NCI-H1694 (cell line): ENCODE results near the gene IBA57.
"Not testable (repeated sequence)": the region's sequence is repeated elsewhere in the genome, so short reads cannot be mapped to it uniquely, and the experiment has no call there.

Experiments used
- DNase-seq: peaks from one replicate; lab custom pipeline; 2025; lab: John Stamatoyannopoulos, UW

IBA57 gene

GRCh38 chr1:228212966-228213844 is 47.6 kb downstream of the IBA57 start:
- peak; percentile 78 for DNase-seq

DNA sequence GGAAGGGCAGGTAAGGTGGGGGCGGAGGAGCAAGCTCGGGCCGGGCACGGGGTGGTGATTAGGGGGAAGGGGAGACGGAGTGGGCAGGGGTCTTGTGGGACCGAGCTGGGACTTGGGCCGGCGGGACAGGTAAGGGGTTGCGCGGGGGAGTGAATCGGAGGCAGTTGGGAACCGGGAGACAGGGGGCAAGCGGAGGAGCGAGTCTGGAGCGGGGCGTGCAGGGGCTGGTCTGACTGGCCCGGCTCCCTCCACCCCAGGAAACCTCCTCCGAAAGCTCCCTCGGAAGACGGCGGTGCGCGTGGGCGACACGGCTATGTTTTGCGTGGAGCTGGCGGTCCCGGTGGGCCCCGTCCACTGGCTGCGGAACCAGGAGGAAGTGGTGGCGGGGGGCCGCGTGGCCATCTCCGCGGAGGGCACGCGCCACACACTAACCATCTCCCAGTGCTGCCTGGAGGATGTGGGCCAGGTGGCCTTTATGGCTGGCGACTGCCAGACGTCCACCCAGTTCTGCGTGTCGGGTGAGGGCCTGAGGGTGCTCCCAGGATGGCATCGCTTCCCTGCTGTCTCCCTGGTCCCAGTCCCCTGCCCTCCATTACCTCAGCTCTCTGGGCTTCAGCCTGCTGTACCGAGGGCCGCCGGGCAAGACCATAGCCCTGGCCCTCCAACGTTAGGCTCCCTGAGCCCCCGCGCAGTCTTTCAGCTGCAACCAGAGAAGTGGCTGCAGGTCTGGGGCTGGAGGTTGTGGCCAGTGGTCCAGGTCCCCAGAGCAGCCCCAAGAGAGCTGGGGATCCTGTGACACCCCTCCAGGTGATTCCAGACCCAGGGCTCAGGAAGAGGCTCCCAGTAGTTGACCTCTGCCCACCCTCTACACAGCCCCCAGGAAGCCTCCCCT is 48.6 kb downstream of the IBA57 start:
- DNase-seq: no peak

GRCh38 chr1:228214921-228215662 is 49.5 kb downstream of the IBA57 start:
- DNase-seq: no peak

DNA sequence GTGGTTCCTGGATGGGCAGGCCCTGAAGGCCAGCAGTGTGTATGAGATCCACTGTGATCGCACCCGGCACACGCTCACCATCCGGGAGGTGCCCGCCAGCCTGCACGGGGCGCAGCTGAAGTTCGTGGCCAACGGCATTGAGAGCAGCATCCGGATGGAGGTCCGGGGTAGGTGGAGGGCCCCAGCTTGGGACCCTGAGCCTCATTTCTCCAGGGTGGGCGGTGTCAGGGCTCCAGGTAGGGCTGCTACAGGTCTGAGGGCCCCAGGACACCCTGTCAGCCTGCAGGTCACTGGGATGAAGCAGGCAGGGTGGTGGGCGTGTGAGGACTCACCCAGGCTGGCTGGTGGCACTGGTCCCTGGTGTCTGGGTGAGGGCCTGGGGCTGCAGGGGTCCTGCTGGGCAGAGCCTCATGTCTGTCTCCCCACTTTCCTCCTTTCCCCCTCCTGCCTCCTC is 50.1 kb downstream of the IBA57 start:
- no peak for DNase-seq

DNA sequence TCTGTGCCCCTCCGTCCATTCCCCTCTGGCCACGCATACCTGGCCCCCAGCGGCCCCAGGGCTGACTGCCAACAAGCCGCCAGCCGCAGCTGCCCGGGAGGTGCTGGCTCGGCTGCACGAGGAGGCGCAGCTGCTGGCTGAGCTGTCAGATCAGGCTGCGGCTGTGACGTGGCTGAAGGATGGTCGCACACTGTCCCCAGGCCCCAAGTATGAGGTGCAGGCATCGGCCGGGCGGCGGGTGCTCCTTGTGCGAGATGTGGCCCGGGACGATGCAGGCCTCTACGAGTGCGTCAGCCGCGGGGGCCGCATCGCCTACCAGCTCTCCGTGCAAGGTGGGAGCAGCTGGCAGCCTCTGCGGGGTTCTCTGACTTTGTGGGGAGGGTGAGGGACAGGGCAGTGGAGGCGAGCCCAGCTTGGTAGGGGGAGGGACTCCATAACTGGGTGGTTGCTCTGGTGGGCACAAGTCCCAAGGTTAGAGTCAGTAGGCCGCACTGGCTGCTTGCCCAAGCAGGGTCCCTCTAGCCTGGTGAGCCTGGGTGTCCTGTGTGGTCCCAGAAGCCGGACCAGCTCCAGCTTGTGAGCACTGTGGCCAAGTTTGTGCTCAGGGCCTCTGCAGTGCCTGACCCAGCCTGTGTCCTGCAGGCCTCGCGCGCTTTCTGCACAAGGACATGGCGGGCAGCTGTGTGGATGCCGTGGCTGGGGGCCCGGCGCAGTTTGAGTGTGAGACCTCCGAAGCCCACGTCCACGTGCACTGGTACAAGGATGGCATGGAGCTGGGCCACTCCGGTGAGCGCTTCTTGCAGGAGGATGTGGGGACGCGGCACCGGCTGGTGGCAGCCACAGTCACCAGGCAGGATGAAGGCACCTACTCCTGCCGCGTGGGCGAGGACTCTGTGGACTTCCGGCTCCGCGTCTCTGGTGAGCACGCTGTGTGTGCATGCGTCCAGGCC is 51.0 kb downstream of the IBA57 start:
- no peak for DNase-seq

DNA sequence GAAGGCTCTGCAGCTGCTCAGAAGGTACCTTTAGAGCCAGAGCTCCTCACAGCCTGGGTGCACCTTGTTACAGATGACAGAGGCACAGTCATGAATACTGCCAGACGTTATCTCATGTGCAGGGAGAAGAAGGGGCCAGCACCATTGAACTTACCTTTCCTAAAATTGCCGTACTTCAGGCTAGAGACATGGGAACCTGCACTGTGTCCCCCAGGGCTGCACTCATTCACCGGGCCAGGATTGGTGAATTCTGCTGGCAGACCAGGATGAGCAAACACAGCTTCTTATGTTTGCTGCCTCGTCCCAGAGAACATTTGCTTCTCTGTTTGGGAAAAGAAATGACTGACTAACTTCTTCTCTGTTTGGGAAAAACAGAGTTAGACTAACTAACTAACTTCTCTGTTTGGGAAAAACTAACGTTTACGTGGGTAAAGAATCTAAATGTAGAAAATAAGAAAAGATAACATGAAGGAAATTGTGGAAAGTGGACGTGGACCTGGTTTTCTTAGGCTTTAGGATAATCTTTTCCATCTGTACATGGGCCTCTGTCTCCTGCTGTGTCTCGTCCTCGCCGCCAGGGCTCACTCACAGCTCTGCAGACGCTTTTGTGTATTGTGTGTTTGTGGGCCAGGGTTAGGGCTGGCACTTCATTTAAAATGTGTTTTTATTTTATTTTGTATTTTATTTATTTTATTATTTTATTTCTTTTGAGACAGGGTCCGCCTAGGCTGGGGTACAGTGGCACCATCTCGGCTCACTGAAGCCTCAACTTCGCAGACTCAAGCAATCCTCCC is 52.1 kb downstream of the IBA57 start:
- DNase-seq: no peak

- DNase-seq: no peak
Observed at GRCh38 chr1:228218513-228219244, 53.1 kb downstream of the IBA57 start.

- DNase-seq: no peak
Observed at GRCh38 chr1:228219245-228219961, 53.8 kb downstream of the IBA57 start.

DNA sequence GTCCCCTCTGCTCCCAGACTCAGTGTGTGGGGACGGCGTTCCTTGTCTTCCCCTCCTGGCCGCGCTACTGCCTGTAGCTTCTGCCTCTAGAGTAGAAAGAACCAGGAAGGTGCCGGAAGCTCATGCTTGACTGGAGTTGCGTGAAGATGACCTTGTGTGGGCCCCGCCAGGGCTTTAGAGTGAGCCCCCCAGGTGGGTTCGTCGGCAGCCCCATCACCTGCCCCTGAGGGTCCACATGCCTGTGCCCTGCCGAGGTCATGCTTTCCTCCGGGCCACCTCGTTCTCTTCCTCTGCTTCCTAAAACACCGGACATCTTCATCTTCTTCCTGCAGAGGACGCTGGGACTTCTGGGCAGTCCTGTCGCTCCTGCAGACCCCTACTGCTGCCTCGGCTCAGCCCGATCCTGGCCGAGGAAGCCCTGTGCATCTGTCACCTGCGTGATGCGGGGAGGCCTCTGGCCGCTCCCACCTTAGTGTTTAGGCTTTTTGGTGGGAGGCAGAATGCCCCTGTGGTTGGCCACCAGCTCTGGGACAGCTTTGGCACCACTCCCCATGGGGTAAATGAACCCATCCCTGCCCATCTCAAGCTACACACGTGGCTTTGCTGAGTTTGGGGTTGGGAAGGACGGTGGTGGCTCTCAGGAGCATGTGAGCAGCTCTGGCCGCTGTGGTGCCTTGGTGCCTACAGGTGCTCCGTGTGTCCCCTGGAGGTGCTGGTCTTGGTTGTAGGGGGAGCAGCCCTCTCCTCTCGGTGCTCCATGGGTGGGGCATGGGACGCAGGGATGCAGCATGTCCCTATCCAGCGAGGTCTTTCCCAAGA is 54.6 kb downstream of the IBA57 start:
- no peak for DNase-seq

DNA sequence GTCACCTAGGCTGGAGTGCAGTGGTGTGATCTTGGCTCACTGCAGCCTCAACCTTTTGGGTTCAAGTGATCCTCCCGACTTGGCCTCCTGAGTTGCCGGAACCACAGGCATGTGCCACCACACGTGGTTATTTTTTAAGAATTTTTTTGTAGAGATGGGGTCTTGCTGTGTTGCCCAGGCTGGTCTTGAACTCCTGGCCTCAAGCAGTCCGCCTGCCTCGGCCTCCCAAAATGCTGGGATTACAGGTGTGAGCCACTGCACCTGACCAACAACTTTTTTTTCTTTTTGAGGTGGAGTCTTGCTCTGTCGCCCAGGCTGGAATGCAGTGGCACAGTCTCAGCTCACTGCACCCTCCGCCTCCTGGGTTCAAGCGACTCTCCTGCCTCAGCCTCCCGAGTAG is 55.5 kb downstream of the IBA57 start:
- not testable (repeated sequence) for DNase-seq

- no peak for DNase-seq
Observed at GRCh38 chr1:228222548-228222947, 56.9 kb downstream of the IBA57 start.

- DNase-seq: no peak
Observed at GRCh38 chr1:228224198-228225164, 58.9 kb downstream of the IBA57 start.

DNA sequence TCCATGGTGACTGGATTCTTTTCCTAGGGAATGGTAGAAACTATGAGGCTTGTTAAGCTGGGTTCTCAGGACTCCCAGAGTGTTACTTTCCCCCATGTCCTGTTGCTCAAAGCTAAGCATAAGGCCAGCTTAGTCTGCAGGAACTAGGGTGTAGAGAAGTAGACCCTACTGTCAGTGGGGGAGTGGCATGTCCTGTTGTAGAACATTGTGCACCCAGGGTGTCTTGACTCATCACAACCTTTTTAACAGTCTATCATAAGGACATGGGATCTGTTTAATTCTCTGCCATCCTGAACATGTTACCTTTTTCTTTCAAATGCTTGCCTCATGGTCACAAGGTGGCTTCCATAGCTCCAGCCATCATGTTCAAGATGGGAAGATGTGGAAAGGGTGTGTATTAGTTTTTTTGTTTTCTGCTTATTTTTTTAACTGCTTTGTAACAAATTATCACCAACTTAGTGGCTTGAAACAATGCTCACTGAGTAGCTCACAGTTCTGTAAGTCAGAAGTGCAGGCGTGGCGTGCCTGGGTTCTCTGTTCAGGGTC is 59.6 kb downstream of the IBA57 start:
- DNase-seq: no peak

GRCh38 chr1:228225740-228226139 is 60.1 kb downstream of the IBA57 start:
- DNase-seq: no peak

GRCh38 chr1:228226141-228226874 is 60.7 kb downstream of the IBA57 start:
- DNase-seq: no peak
